Measurements from ENCODE around the gene CMIP. TPM values are rescaled to one million over a fixed set of nuclear protein-coding genes. Genes with fewer than 3 reads are reported as not detected.

Gene CMIP
- polyA plus RNA-seq, 1 donor from 2014 or later: 15.1 TPM

DNA sequence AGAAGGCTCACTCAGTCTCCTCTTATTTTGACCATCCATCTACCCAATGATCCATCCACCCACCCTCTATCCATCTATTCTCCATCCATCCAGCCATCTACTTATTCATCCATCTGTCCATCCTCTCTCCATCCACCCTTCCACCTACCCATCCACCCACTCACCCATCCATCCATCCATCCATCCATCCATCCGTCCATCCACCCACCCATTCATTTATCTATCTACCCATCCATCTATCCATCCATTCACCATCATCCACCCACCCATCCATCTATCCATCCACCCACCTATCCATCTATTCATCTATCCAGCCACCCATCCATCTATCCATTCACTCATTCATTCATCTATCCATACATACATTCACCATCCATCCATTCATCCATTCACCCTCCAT lies 288.7 kb downstream of the CMIP start:
- no peak overlapping the region for H3K4me3 ChIP-seq (ENCODE audit: low read length)
- no peaks in the 10 kb centered on the region for H3K79me2 ChIP-seq (replicated peaks; ENCODE audit: insufficient read depth, low read length)
- H3F3A ChIP-seq (ENCODE audit: insufficient read depth, low read length, poor library complexity, severe bottlenecking): no peaks in the 10 kb centered on the region
- no peak overlapping the region for H3K9ac ChIP-seq (ENCODE audit: low read length)
- H3K36me3 ChIP-seq (ENCODE audit: insufficient read depth, low read length): no peaks in the 10 kb centered on the region
- no peak overlapping the region for H3K4me2 ChIP-seq (ENCODE audit: low read length)
- no peaks in the 10 kb centered on the region for H4K20me1 ChIP-seq (ENCODE audit: insufficient read depth)
- no peak overlapping the region for H2AFZ ChIP-seq (ENCODE audit: low read depth, low read length)
- no peaks in the 10 kb centered on the region for H3K9me2 ChIP-seq (ENCODE audit: insufficient read depth, low read length)
- no peaks in the 10 kb centered on the region for H3K9me3 ChIP-seq (ENCODE audit: low read length)
- H3K27me3 ChIP-seq (ENCODE audit: insufficient read depth, low read depth, low read length): no peaks in the 10 kb centered on the region
- TF ChIP-seq, protein P1, sequence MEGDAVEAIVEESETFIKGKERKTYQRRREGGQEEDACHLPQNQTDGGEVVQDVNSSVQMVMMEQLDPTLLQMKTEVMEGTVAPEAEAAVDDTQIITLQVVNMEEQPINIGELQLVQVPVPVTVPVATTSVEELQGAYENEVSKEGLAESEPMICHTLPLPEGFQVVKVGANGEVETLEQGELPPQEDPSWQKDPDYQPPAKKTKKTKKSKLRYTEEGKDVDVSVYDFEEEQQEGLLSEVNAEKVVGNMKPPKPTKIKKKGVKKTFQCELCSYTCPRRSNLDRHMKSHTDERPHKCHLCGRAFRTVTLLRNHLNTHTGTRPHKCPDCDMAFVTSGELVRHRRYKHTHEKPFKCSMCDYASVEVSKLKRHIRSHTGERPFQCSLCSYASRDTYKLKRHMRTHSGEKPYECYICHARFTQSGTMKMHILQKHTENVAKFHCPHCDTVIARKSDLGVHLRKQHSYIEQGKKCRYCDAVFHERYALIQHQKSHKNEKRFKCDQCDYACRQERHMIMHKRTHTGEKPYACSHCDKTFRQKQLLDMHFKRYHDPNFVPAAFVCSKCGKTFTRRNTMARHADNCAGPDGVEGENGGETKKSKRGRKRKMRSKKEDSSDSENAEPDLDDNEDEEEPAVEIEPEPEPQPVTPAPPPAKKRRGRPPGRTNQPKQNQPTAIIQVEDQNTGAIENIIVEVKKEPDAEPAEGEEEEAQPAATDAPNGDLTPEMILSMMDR (IDR thresholded peaks at IDR 0.05; ENCODE audit: poor library complexity, severe bottlenecking): no peak
- TF ChIP-seq EP300 (conservative IDR thresholded peaks at IDR 0.05; ENCODE audit: poor library complexity, severe bottlenecking) (no peak), RAD21 (conservative IDR thresholded peaks at IDR 0.05) (no peak), SMC3 (conservative IDR thresholded peaks at IDR 0.05; ENCODE audit: poor library complexity) (no peak), REST (IDR thresholded peaks at IDR 0.05; ENCODE audit: borderline replicate concordance) (no peak), EZH2 (IDR thresholded peaks at IDR 0.05; ENCODE audit: borderline replicate concordance, insufficient read depth, low read length, poor library complexity, severe bottlenecking) (no peak), MXI1 (conservative IDR thresholded peaks at IDR 0.05; ENCODE audit: poor library complexity, severe bottlenecking) (no peak), TAF1 (IDR thresholded peaks at IDR 0.05; ENCODE audit: low read depth) (no peak), POLR2AphosphoS5 (IDR thresholded peaks at IDR 0.05) (no peak)
- no peak overlapping the region for H3K27ac ChIP-seq (ENCODE audit: low read length)

GRCh38 chr16:81734632-81735434 lies 290.2 kb downstream of the CMIP start:
- no peaks in the 10 kb centered on the region for H3K36me3 ChIP-seq (ENCODE audit: insufficient read depth, low read length)
- no peak overlapping the region for H3K9ac ChIP-seq (ENCODE audit: low read length)
- H3K9me2 ChIP-seq (ENCODE audit: insufficient read depth, low read length): no peaks in the 10 kb centered on the region
- no peaks in the 10 kb centered on the region for H3F3A ChIP-seq (ENCODE audit: insufficient read depth, low read length, poor library complexity, severe bottlenecking)
- H3K4me2 ChIP-seq (ENCODE audit: low read length): no peak overlapping the region
- H3K4me3 ChIP-seq (ENCODE audit: low read length): no peak overlapping the region
- no peak overlapping the region for H2AFZ ChIP-seq (ENCODE audit: low read depth, low read length)
- no peaks in the 10 kb centered on the region for H3K79me2 ChIP-seq (replicated peaks; ENCODE audit: insufficient read depth, low read length)
- H3K9me3 ChIP-seq (ENCODE audit: low read length): no peaks in the 10 kb centered on the region
- H3K27ac ChIP-seq (ENCODE audit: low read length): no peak overlapping the region
- no peaks in the 10 kb centered on the region for H4K20me1 ChIP-seq (ENCODE audit: insufficient read depth)
- TF ChIP-seq REST (IDR thresholded peaks at IDR 0.05; ENCODE audit: borderline replicate concordance): no peak
- no peaks in the 10 kb centered on the region for H3K27me3 ChIP-seq (ENCODE audit: insufficient read depth, low read depth, low read length)
